ENCODE data around the gene TENT4B. TPM values are rescaled to one million over a fixed set of nuclear protein-coding genes. Genes with fewer than 3 reads are reported as not detected.

The TENT4B gene
- total RNA-seq, 1 donor, result 12.5 TPM

DNA sequence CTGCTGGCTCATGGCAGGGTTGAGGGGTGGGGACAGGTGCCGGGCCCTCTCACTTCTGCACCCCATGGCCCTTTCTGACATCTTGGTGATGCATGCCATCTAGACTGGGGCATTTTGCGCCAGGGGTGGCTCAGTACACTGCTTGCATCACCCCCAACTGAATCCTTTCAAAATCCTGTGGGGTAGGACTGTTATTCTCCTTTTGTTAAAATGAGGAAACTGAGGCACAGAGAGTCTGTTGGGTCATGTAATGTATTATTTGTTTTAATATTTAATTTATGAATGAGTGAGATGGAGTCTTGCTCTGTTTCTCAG, 123.2 kb downstream of the TENT4B start:
- TF ChIP-seq, protein P1, sequence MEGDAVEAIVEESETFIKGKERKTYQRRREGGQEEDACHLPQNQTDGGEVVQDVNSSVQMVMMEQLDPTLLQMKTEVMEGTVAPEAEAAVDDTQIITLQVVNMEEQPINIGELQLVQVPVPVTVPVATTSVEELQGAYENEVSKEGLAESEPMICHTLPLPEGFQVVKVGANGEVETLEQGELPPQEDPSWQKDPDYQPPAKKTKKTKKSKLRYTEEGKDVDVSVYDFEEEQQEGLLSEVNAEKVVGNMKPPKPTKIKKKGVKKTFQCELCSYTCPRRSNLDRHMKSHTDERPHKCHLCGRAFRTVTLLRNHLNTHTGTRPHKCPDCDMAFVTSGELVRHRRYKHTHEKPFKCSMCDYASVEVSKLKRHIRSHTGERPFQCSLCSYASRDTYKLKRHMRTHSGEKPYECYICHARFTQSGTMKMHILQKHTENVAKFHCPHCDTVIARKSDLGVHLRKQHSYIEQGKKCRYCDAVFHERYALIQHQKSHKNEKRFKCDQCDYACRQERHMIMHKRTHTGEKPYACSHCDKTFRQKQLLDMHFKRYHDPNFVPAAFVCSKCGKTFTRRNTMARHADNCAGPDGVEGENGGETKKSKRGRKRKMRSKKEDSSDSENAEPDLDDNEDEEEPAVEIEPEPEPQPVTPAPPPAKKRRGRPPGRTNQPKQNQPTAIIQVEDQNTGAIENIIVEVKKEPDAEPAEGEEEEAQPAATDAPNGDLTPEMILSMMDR (IDR thresholded peaks at IDR 0.05; ENCODE audit: insufficient read depth, low read depth, low read length), result no peak
- DNase-seq (ENCODE audit: low read depth), result no peak
- H3K4me3 ChIP-seq (ENCODE audit: low read depth, low read length), result no peak overlapping the region

DNA sequence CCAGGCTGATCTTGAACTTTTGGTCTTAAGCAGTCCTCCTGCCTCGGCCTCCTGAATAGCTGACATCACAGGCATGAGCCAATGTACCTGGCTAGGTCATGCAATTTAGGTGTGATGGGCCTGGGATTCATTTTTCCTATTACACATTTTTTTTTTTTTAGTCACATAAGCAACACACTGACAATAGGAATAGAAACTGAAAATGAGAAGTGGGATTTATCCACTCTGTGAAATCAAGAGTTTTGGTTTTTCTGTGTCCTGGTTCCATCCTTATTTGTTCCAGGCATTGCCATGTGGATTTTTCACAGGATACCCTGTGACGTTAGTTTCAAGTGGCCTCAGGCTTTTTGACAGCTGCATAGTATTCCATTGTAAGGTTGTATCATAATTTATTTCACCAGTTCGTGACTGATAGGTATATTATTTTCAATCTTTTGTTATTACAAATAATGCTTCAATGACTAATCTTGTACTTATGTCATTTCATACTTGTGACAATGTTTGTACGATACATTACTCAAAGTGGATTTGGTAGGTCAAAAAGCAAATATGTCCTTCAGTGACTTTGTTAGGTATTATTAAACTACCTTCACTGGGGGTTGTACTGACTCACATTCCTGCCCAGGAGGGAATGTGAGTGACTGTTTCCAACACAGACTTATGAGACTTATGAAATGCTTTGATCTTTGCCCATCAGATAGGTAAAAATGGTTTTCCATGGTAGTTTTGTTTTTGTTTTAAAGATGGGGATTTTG, 123.9 kb downstream of the TENT4B start:
- TF ChIP-seq, protein P1 (IDR thresholded peaks at IDR 0.05; ENCODE audit: insufficient read depth, low read depth, low read length), result no peak
- no peak overlapping the region for H3K4me3 ChIP-seq (ENCODE audit: low read depth, low read length)
- no peak for DNase-seq (ENCODE audit: low read depth)

DNA sequence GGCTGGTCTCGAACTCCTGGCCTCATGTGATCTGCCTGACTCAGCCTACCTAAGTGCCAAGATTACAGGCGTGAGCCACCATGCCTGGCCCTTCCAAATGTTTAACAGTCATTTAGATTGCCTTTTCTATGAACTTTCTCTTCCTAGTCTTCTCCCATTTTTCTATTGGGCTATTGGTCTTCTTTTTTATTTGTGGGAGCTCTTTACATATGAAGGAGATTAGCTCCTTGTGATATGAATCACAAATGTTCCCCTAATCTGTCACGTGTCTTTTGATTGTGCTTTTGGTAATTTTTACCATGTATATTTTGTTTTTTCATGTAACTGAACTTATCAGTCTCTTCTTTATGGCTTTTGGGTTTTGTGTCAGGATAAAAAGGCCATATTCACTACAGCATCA, 125.1 kb downstream of the TENT4B start:
- TF ChIP-seq, protein P1 (IDR thresholded peaks at IDR 0.05; ENCODE audit: insufficient read depth, low read depth, low read length), result no peak
- no peak overlapping the region for H3K4me3 ChIP-seq (ENCODE audit: low read depth, low read length)
- DNase-seq (ENCODE audit: low read depth), result no peak

DNA sequence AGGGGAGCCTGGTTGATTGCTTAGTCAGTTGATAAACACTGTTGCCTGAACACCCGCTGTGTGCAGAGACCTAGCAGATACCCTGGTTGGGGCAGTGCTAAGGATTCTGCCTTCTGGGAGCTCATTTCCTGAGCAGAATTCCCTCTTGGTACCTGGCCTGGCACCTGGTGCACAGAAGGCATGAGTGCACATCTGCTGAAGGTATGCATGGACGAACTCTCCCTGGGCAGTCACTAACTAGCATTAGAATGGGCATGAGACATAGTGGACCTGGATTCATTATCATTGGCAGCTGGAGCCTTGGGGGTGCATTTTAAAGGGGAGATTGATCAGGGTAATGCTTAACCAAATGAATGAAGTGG, 126.4 kb downstream of the TENT4B start:
- TF ChIP-seq, protein P1 (IDR thresholded peaks at IDR 0.05; ENCODE audit: insufficient read depth, low read depth, low read length), result no peak
- DNase-seq (ENCODE audit: low read depth), result no peak
- no peak overlapping the region for H3K4me3 ChIP-seq (ENCODE audit: low read depth, low read length)

DNA sequence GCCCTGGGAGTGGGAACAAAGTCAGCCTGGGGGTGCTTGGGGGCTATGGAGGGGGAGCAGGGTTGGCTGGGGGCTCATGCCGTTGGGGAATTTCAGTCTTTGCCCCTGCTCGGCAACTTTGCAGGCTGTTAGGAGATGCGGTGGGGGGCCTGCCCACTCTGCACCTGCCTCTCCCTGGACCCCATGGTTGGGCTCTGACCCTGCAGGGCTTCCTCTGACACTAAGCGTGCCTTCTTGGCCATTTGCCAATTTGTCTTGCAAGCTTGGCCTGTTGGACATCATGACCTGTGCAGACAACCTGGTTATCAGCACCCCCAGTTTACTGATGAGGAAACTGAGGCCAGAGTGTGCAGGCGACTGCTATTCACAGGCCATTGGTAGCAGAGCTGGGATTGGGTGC, 127.8 kb downstream of the TENT4B start:
- DNase-seq (ENCODE audit: low read depth), result no peak
- H3K4me3 ChIP-seq (ENCODE audit: low read depth, low read length), result no peak overlapping the region
- TF ChIP-seq, protein P1 (IDR thresholded peaks at IDR 0.05; ENCODE audit: insufficient read depth, low read depth, low read length), result no peak

Small RNA genes lying within 50 kb of the gene (small RNA-seq; reads per million reads assigned to genes)
- gene RF00156, result not detected
- not detected for gene RPL10P14

Other genes starting within 250 kb of the TENT4B start
- gene CNEP1R1, start 128.1 kb upstream of the TENT4B start, total RNA-seq, result 26.7 and 44.5 TPM in 2 replicates
- 31.2 and 34.5 TPM in 2 replicates for gene HEATR3, start 87.3 kb upstream of the TENT4B start, total RNA-seq
- gene ADCY7, start 113.2 kb downstream of the TENT4B start, total RNA-seq, result 39.9 and 44.9 TPM in 2 replicates
- gene BRD7, start 215.7 kb downstream of the TENT4B start, total RNA-seq, result 29.0 and 31.5 TPM in 2 replicates

Measured in fibroblast of villous mesenchyme (primary cell).